HG02571 (cell line): ENCODE results near the gene THAP3.
"Not testable (repeated sequence)": the region's sequence is repeated elsewhere in the genome, so short reads cannot be mapped to it uniquely, and the experiment has no call there.

Experiments used
- ATAC-seq: cut with Tn5 transposase; IDR thresholded peaks from one replicate; pipeline ENCODE4 v1.9.1; 2021; ENCODE audit warnings: mild to moderate bottlenecking, moderate library complexity; ENCODE audit not compliant: unreplicated experiment

THAP3 gene

DNA sequence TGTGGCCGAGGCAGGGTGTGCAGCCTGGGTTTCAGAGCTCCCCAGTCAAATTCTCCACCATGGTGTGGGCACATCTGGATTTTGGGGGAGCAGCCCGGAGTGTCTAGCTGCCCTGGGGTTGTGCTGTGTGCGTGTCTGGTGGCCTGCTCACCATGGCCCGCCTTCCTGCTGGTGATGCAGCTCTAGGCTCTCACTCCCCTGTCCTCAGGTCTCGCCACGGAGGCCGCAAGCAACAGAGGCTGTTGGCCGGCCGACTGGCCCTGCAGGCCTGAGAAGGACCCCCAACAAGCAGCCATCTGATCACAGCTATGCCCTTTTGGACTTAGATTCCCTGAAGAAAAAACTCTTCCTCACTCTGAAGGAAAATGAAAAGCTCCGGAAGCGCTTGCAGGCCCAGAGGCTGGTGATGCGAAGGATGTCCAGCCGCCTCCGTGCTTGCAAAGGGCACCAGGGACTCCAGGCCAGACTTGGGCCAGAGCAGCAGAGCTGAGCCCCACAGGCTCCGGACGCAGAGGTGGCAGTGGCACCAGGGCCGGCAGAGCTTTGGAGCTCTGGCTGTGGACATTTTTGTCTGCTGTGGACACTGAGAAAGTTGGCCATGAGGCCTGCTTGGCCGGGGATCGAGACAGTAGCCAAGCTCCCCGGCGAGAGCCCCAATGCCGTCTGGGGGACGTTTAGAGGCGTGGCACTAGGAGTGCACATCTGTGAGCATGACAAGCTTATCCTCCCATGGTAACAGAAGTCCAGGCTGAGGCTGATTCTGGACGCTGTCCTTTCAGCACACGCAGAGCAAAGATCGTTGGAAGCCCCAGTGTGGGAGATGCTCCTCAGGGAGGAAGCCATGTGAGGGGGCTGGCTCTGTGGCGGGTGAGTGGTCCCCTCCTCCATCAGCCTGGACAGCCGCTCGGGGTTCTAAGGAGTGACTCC, 8.2 kb downstream of the THAP3 start:
- ATAC-seq = no peak

- ATAC-seq = no peak
Measured at GRCh38 chr1:6634371-6635052, 9.8 kb downstream of the THAP3 start.

- no peak for ATAC-seq
Measured at GRCh38 chr1:6635161-6635909, 10.7 kb downstream of the THAP3 start.

- ATAC-seq = no peak
Measured at GRCh38 chr1:6635910-6636760, 11.5 kb downstream of the THAP3 start.

DNA sequence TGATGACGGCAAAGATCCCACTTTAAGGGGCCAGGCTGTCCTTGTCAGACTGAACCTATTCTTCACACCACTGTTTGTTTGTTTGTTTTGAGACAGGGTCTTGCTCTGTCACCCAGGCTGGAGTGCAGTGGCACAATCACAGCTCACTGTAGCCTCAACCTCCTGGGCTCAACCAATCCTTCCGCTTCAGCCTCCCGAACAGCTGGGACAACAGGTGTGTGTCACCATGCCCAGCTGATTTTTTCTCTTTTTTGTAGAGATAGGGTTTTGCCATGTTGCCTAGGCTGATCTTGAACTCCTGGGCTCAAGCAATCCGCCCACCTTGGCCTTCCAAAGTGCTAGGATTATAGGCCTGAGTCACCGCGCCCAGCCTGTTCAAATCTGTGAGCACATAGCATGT, 12.1 kb downstream of the THAP3 start:
- not testable (repeated sequence) for ATAC-seq

GRCh38 chr1:6637770-6638169, 13.1 kb downstream of the THAP3 start:
- ATAC-seq = no peak

GRCh38 chr1:6638226-6638625, 13.6 kb downstream of the THAP3 start:
- no peak for ATAC-seq

GRCh38 chr1:6640867-6641266, 16.2 kb downstream of the THAP3 start:
- not testable (repeated sequence) for ATAC-seq

DNA sequence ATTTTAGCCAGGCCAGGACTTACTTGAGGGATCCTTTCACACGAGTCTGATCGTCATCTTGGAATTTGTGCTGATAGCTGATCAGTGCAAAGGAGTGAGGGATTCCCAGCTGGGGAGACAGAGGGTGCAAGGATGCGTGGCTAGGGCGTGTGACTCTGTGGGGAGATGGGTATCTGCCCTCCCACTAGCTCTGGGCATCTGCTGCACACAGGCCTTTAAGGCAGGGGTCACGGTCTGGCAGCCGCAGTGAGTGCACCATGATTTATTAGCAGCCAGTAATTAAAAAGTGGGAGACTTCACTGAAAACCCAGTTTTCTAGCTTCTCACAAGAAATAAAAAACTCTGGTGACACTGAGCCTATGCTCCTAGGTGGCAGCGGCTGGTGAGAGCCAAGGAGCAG, 20.4 kb downstream of the THAP3 start:
- ATAC-seq = no peak

- no peak for ATAC-seq
Measured at GRCh38 chr1:6646499-6647148, 22.0 kb downstream of the THAP3 start.

DNA sequence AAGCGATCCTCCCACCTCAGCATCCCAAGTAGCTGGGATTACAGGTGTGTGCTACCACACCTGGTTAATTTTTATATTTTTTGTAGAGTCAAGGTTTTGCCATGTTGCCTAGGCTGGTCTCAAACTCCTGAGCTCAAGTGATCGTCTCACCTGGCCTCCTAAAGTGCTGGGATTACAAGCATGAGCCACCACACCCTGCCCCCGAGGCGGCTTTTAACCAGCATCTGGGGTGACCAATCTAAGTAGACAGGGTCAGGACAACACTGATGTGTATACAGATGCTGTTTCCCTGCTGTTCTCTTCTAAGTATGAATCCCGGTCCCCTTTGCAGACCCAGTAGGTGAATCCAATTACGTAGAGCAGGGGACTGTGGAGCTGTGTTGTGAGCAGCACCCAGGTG, 23.9 kb downstream of the THAP3 start:
- ATAC-seq = no peak

DNA sequence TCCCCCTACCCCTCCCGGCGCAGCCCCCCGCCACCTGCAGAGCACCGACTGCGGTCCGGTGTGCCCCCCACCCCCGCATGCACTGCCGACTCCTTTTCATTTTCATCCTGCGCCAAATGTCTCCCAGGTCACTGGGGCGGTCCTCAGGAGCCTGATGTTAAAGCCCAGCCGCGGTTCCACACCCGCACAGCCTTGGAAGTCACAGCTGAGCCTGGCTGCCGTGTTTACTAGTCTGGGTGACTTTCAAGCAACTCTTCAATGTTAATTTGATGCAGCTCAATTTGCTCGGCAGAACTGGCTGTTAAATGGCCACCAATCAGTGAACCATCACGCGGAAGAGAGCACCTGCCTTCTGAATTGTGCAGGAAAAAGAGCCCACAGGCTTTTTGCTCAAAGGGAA, 27.2 kb downstream of the THAP3 start:
- ATAC-seq = no peak

- no peak for ATAC-seq
Measured at GRCh38 chr1:6652986-6653385, 28.3 kb downstream of the THAP3 start.

DNA sequence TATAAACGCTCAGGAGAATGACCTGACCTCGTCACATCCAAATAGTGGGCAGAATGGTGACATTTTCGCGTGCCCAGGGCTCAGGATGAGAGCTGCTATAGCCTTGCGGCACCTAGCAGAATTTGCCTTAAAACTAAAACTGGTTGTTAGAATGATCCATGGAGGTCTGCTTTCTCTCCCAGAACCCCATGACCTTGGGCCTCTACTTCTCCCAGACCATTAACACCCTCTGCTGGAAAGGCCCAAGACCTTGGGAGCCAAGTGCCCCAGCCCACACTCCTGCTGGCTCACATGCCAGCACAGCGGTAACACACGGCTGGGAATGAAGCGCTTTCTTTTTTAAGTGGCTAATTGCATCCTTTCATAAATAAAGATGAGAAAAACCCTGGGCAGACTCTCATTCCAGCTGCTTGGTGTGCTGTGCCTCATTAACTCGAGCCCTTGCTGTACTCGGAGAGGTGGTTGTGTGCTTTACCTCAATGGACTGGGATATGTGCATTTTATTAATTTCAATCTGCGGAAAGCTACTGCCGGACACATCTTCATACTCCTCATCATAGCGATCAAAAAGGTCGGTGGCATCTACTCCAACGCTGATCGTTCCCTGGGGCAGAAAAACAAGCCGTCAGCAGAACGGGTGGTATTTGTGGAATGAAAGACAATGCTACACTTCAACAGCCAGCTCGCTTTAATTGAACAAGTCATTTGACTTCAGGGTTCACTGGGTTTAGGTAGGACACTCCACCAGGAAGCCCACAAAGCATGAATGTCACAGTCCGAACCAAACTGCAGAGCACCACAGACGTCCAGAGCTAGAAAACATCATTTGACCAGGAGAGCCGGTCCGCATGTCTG, 29.0 kb downstream of the THAP3 start:
- no peak for ATAC-seq

GRCh38 chr1:6657138-6657537, 32.5 kb downstream of the THAP3 start:
- ATAC-seq = no peak

DNA sequence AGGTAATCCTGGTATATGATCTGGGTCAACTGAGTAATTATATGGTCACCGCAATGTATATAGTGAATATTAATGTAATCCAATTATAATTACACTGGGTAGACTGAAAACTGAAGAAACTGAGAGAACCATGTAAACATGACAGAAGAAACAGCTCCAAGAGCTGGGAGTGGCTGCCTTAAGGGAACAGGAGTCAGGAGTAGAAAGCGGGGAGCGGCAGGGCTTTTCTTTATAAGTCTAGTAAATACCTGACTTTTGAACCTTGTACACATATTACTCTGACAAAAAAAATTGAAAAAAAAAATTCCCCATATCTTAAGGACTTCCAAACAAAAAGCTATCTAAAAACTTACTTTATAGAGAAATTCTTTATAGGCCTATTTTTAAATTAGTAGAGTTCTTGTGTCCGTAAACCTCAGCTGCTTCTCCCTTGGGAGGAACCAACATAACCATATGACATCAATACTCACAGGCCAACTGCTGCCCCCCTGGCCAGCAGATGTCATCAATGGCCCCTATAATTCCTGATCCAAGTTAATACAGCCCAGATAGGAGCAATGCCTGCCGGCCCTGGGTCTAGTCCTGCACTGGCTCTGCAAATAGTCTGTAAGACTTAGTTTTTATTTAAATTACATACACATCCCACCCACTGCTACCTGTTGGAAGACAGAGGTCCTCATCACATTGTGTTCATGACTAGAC, 33.8 kb downstream of the THAP3 start:
- no peak for ATAC-seq

DNA sequence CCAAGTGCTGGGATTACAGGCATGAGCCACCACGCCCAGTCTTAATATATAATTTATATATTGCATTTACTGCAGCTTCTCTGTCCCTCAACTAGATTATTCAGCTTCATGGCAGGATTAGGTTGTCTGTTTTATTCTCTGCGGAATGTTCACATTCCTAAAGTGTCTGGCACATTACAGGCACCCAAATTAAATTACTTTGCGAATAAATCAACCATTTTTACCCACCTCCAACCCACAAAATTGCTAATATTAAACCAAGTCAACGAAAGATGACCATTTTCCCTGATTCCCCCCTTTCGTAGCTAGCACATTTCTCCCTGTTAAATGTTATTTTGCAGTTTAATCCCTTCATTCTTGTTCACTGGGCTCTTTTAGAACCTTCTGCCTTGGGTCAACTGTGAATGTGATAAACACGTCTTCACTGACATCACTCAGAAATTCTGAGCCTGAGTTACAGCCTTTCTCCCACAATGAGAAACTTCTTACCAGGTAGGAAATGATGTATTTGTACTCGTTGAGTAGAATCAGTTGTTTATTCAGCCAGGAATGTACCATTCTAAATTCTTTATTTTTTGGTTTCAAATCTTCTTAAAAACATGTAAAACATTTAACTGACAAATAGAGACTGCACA, 35.9 kb downstream of the THAP3 start:
- ATAC-seq = no peak

DNA sequence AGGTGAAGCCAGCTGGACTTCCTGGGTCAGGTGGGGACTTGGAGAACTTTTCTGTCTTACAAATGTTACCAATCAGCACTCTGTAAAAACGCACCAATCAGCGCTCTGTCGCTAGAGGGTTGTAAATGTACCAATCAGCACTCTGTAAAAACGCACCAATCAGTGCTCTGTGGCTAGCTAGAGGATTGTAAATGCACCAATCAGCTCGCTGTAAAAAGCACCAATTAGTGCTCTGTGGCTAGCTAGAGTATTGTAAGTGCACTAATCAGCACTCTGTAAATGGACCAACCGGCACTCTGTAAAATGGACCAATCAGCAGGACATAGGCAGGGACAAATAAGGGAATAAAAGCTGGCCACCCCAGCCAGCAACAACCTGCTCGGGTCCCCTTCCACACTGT, 37.8 kb downstream of the THAP3 start:
- ATAC-seq = not testable (repeated sequence)
